ENCODE data around the gene TRIP6. TPM values are rescaled to one million over a fixed set of nuclear protein-coding genes. Genes with fewer than 3 reads are reported as not detected.
A peak's percentile ranks its signal among the peaks of the same experiment; 100 is the strongest.

Gene TRIP6, protein sequence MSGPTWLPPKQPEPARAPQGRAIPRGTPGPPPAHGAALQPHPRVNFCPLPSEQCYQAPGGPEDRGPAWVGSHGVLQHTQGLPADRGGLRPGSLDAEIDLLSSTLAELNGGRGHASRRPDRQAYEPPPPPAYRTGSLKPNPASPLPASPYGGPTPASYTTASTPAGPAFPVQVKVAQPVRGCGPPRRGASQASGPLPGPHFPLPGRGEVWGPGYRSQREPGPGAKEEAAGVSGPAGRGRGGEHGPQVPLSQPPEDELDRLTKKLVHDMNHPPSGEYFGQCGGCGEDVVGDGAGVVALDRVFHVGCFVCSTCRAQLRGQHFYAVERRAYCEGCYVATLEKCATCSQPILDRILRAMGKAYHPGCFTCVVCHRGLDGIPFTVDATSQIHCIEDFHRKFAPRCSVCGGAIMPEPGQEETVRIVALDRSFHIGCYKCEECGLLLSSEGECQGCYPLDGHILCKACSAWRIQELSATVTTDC
- 13.1 TPM for total RNA-seq (ENCODE audit: unreplicated experiment)
- long read RNA-seq, partial matches to known transcripts: 0 of 4 reads
- long read RNA-seq, other reads (novel, unspliced or antisense): 0 of 4 reads

DNA sequence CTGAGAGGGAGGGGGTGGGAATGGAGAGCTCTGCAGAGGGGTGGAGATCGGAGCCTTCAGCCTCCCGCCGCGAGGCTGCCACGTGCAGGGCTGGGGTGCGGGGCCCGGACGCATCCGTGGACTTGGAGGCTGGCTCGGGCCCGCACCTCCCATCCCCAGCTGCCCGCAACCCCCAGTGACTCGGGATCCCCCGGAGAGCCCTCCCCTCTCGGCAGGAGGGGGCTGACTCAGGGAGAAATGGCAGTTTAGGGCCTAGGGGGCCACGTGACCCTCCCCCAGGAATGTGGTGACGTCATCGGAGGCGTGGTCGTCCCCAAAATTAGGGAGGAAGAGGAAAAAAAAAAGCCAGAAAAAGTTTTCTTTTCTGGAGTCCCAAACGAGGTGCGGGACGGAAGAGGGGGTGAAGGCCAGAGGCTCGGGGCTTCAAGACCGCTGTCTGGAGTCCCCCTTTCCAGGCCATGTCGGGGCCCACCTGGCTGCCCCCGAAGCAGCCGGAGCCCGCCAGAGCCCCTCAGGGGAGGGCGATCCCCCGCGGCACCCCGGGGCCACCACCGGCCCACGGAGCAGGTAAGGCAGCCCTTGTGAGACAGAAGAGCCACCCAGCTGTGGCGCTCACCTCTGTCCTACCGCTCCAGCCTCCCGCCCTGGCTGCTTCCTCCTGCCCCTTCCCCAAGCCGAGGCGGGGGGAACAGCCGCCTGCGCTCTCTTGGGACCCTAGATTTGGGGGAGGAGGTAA is at the start of gene TRIP6:
TRIP6 (plus strand) TSS at position 348 of the 736 bp plus-strand sequence; CDS start at position 459, 111 bp downstream.
- Mint-ChIP-seq H3K27ac (ENCODE audit: unreplicated experiment) (no peak within 1 kb of the TSS), H3K36me3 (ENCODE audit: unreplicated experiment) (no peaks in the 10 kb centered on the region), H3K4me3 (ENCODE audit: unreplicated experiment) (peak within 1 kb of the TSS; percentile 90), H3K9me3 (ENCODE audit: unreplicated experiment) (peaks cover 5% of the 10 kb centered on the region), H3K27me3 (ENCODE audit: unreplicated experiment) (peaks cover 3% of the 10 kb centered on the region), H3K4me1 (ENCODE audit: low read depth, unreplicated experiment) (peaks cover 1% of the 10 kb centered on the region)
- no peak for TF ChIP-seq CTCF (IDR thresholded peaks at IDR 0.05; ENCODE audit: partially characterized antibody, unreplicated experiment)
- peak; percentile 54 for DNase-seq

GRCh38 chr7:100818366-100818765 is 48.8 kb upstream of the TRIP6 start:
- DNase-seq: no peak
- H3K36me3 Mint-ChIP-seq (ENCODE audit: unreplicated experiment): no peaks in the 10 kb centered on the region
- H3K27me3 Mint-ChIP-seq (ENCODE audit: unreplicated experiment): peaks cover 6% of the 10 kb centered on the region
- no peak for TF ChIP-seq CTCF (IDR thresholded peaks at IDR 0.05; ENCODE audit: partially characterized antibody, unreplicated experiment)
- peaks cover 6% of the 10 kb centered on the region for H3K9me3 Mint-ChIP-seq (ENCODE audit: unreplicated experiment)
- H3K4me1 Mint-ChIP-seq (ENCODE audit: low read depth, unreplicated experiment): no peaks in the 10 kb centered on the region
- H3K27ac Mint-ChIP-seq (ENCODE audit: unreplicated experiment): no peak overlapping the region
- H3K4me3 Mint-ChIP-seq (ENCODE audit: unreplicated experiment): no peak overlapping the region

- peaks cover 6% of the 10 kb centered on the region for H3K27me3 Mint-ChIP-seq (ENCODE audit: unreplicated experiment)
Observed at GRCh38 chr7:100818825-100819224, 48.4 kb upstream of the TRIP6 start.

DNA sequence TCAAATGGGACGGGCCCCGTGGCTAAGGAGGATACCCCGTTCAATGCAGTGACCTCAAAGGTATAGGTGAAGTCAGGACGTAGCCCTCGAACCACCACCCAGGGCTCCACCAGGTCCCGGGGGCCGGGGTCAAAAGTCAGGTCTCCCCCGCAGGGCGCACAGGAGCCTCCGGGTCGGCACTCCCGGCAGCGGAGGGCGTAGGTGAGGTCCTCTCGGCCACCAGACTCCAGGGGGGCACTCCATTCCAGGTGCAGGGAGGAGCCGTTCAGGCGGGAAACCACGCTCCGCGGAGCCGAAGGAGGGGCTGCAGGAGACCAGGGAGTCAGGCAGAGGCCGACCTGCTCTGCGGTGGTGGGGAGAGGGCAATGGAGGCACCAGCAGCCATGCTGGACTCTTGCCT is 47.6 kb upstream of the TRIP6 start:
- Mint-ChIP-seq H3K36me3 (ENCODE audit: unreplicated experiment) (no peaks in the 10 kb centered on the region), H3K27ac (ENCODE audit: unreplicated experiment) (no peak overlapping the region)
- TF ChIP-seq CTCF (IDR thresholded peaks at IDR 0.05; ENCODE audit: partially characterized antibody, unreplicated experiment): no peak

More at GRCh38 chr7:100818825-100819224, 48.4 kb upstream of the TRIP6 start:
- Mint-ChIP-seq H3K27ac (ENCODE audit: unreplicated experiment) (peak overlapping the region; percentile 28), H3K36me3 (ENCODE audit: unreplicated experiment) (no peaks in the 10 kb centered on the region), H3K4me3 (ENCODE audit: unreplicated experiment) (peak overlapping the region; percentile 52), H3K4me1 (ENCODE audit: low read depth, unreplicated experiment) (no peaks in the 10 kb centered on the region), H3K9me3 (ENCODE audit: unreplicated experiment) (peaks cover 6% of the 10 kb centered on the region)
- TF ChIP-seq CTCF (IDR thresholded peaks at IDR 0.05; ENCODE audit: partially characterized antibody, unreplicated experiment): no peak
- DNase-seq: no peak

More for the DNA sequence above, 47.6 kb upstream of the TRIP6 start:
- Mint-ChIP-seq H3K4me1 (ENCODE audit: low read depth, unreplicated experiment) (no peaks in the 10 kb centered on the region), H3K27me3 (ENCODE audit: unreplicated experiment) (peaks cover 6% of the 10 kb centered on the region), H3K9me3 (ENCODE audit: unreplicated experiment) (peaks cover 6% of the 10 kb centered on the region), H3K4me3 (ENCODE audit: unreplicated experiment) (no peak overlapping the region)
- DNase-seq: no peak

Measured in glutamatergic neuron (in vitro differentiated cells).